Measurements from ENCODE around the gene MBLAC1.
A peak's percentile ranks its signal among the peaks of the same experiment; 100 is the strongest.

The MBLAC1 gene

GRCh38 chr7:100171087-100171681, 44.4 kb downstream of the MBLAC1 start:
- peak; percentile 51 for DNase-seq (ENCODE audit: low spot score)

- DNase-seq (ENCODE audit: low spot score): no peak
These were observed 45.1 kb downstream of the MBLAC1 start for GRCh38 chr7:100171840-100172239.

- DNase-seq (ENCODE audit: low spot score): no peak
These were observed 47.2 kb downstream of the MBLAC1 start for GRCh38 chr7:100173806-100174495.

- DNase-seq (ENCODE audit: low spot score): no peak
These were observed 47.8 kb downstream of the MBLAC1 start for GRCh38 chr7:100174582-100174981.

- DNase-seq (ENCODE audit: low spot score): no peak
These were observed 48.6 kb downstream of the MBLAC1 start for GRCh38 chr7:100175296-100175935.

- no peak for DNase-seq (ENCODE audit: low spot score)
These were observed 49.6 kb downstream of the MBLAC1 start for GRCh38 chr7:100176096-100177044.

GRCh38 chr7:100177045-100178001, 50.6 kb downstream of the MBLAC1 start, which contains the start of the genes GPC2 and STAG3:
Gene GPC2, minus strand, starts transcription at chr7:100177381. Its CDS starts 182 bp downstream, at chr7:100177199.
Gene STAG3, plus strand, starts transcription at chr7:100177918. Its CDS starts 2,639 bp downstream, at chr7:100180557.
- peak; percentile 95 for DNase-seq (ENCODE audit: low spot score)
